Measurements from ENCODE around the gene ILRUN. TPM values are rescaled to one million over a fixed set of nuclear protein-coding genes. Genes with fewer than 3 reads are reported as not detected.

ILRUN gene
- total and polyA plus RNA-seq, 9 of the 15 experiments (the other 6 are each of a cell fraction or from before 2014, with no cell fraction given), result 24.9 to 78.9 (median 53.4) TPM

DNA sequence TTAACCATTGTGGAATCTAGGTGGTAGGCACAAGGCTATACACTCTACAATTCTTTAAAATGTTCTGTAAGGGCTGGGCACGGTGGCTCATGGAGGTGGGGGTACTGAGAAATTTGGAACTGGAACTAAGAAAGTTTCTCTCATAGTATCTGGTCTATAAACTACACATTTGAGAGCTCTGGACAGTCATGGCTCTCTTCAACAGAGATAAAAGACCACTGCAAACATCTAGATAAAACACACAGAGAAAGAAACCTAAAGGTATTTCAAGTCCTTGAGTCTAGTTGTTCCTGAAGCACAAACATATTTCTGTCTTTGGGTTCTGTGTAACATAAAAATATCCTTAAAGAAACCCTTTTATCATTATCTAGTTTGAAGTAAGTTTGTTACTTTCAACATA, 35.2 kb downstream of the ILRUN start (continued):
- TF ChIP-seq, protein P1, sequence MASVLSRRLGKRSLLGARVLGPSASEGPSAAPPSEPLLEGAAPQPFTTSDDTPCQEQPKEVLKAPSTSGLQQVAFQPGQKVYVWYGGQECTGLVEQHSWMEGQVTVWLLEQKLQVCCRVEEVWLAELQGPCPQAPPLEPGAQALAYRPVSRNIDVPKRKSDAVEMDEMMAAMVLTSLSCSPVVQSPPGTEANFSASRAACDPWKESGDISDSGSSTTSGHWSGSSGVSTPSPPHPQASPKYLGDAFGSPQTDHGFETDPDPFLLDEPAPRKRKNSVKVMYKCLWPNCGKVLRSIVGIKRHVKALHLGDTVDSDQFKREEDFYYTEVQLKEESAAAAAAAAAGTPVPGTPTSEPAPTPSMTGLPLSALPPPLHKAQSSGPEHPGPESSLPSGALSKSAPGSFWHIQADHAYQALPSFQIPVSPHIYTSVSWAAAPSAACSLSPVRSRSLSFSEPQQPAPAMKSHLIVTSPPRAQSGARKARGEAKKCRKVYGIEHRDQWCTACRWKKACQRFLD (CRISPR knock-in tag; IDR thresholded peaks at IDR 0.05), result peak; percentile 40; the same call in 1 of the 2 replicates
- no peak for TF ChIP-seq ZNF184 (CRISPR knock-in tag; IDR thresholded peaks at IDR 0.05)

DNA sequence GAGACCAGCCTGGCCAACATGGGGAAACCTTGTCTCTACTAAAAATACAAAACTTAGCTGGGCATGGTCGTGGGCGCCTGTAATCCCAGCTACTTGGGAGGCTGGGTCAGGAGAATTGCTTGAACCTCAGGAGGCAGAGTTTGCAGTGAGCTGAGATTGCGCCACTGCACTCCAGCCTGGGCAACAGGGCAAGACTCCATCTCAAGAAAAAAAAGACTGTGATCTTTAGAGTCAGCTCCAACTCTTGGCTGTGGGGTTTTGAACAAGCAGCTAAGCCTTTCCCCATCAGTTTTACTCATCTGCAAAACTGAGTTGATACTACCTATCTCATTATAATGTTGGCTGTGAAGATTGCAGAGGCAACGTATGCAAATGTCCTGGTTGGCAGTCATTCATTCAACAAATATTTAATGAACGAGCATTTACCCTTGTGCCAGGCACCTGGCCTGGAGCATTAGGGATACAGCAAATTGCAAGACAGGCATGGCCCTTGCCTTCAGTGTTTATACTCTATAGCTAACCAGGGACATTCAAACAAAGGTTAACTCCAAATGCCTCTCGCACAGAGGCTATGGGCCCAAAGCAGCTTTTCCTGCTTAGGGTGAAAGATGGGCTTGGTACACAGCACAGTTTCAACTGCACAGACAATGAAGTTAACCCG, 37.8 kb downstream of the ILRUN start:
- POLR2A ChIA-PET, result interaction anchor here (0.5 to 2.4 kb wide), 5 partner anchors 16 to 144 kb away, joined by 3 to 5 read pairs (median 4); partner anchors contain the start of gene ILRUN
- Histone ChIP-seq H3K79me2 (ENCODE audit: control insufficient read depth, insufficient read depth, low read length) (peaks cover 96% of the 10 kb centered on the region), H3K9me3 (replicated peaks; ENCODE audit: control insufficient read depth, insufficient read depth, low read depth, low read length) (no peaks in the 10 kb centered on the region), H4K20me1 (replicated peaks; ENCODE audit: control insufficient read depth, insufficient read depth, low read length) (no peaks in the 10 kb centered on the region), H3K4me1 (replicated peaks in 1 of 2; ENCODE audit: control insufficient read depth in 2 of 2, insufficient read depth in 2 of 2, low read length in 2 of 2) (peaks cover 44 to 63% of the 10 kb centered on the region in 2 experiments), H3K27ac (ENCODE audit: extremely low read depth, low read depth, low read length) (peak overlapping the region; percentile 88), H3K4me3 (no peak overlapping the region), H3K9me1 (ENCODE audit: control insufficient read depth, insufficient read depth, low read length) (no peaks in the 10 kb centered on the region), H3K9ac (ENCODE audit: insufficient read depth in 1 of 2, low read depth in 2 of 2, low read length in 2 of 2) (peak overlapping the region in 1 of 2 experiments; percentile 13; a peak in 1 of 4 replicates), H3K36me3 (ENCODE audit: control insufficient read depth, insufficient read depth, low read length) (peaks cover 15% of the 10 kb centered on the region), H2AFZ (ENCODE audit: low read depth, low read length) (no peak overlapping the region), H3K4me2 (ENCODE audit: insufficient read depth, low read length) (no peak overlapping the region), H3K27me3 (ENCODE audit: control insufficient read depth in 2 of 2, insufficient read depth in 2 of 2, low read length in 2 of 2) (no peaks in the 10 kb centered on the region)
- no TSS peak for BruUV-seq (replicated peaks)
- WGBS (ENCODE audit: insufficient coverage, low coverage, missing lambda C conversion rate), result 81% methylated on average over 7 of the region's 7 CpGs
- CTCF ChIA-PET (ENCODE audit: low intra/inter-chr PET ratio), result interaction anchor here (0.7 kb wide), 1 partner anchor 16 kb away, joined by 3 read pairs; no protein-coding TSS in a partner anchor
- DNase-seq (ENCODE audit: extremely low read depth in 1 of 4, low spot score in 3 of 4) (no peak), ATAC-seq (no peak), FAIRE-seq (no peak)
- in situ Hi-C loops (cut with MboI) (no loop called here), intact Hi-C loops (cut with micrococcal nuclease) (loop anchor here (5.0 kb wide), 1 partner anchor 134 kb away; the partner anchor contains the start of gene BLTP3A)
- TF ChIP-seq ZBTB1 (CRISPR knock-in tag; IDR thresholded peaks at IDR 0.05; ENCODE audit: borderline replicate concordance, low read depth) (0 out of 2 replicates have a peak, but pooled peaks have one; percentile 29), KHSRP (IDR thresholded peaks at IDR 0.05) (no peak), RBBP5 (IDR thresholded peaks at IDR 0.05; ENCODE audit: borderline replicate concordance, insufficient read depth, low read length, poor library complexity, severe bottlenecking) (no peak), SMAD4 (CRISPR knock-in tag; conservative IDR thresholded peaks at IDR 0.05) (0 out of 2 replicates have a peak, but pooled peaks have one; percentile 15), RBM25 (IDR thresholded peaks at IDR 0.05; ENCODE audit: low read depth, low read length, severe bottlenecking) (no peak), RCOR1 (IDR thresholded peaks at IDR 0.05; ENCODE audit: borderline replicate concordance in 1 of 2, low read depth in 2 of 2, low read length in 2 of 2) (no peak), JUND (IDR thresholded peaks at IDR 0.05; ENCODE audit: borderline replicate concordance, low read depth, low read length) (no peak), JUND (tag; IDR thresholded peaks at IDR 0.05; ENCODE audit: borderline replicate concordance, low read depth, low read length) (no peak), GABPA (tag; conservative IDR thresholded peaks at IDR 0.05; ENCODE audit: low read depth) (no peak), CEBPB (tag; IDR thresholded peaks at IDR 0.05) (peak; percentile 73), ZNF699 (CRISPR knock-in tag; IDR thresholded peaks at IDR 0.05; ENCODE audit: insufficient replicate concordance) (no peak)
- TF ChIP-seq, protein P2, sequence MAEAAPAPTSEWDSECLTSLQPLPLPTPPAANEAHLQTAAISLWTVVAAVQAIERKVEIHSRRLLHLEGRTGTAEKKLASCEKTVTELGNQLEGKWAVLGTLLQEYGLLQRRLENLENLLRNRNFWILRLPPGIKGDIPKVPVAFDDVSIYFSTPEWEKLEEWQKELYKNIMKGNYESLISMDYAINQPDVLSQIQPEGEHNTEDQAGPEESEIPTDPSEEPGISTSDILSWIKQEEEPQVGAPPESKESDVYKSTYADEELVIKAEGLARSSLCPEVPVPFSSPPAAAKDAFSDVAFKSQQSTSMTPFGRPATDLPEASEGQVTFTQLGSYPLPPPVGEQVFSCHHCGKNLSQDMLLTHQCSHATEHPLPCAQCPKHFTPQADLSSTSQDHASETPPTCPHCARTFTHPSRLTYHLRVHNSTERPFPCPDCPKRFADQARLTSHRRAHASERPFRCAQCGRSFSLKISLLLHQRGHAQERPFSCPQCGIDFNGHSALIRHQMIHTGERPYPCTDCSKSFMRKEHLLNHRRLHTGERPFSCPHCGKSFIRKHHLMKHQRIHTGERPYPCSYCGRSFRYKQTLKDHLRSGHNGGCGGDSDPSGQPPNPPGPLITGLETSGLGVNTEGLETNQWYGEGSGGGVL (CRISPR knock-in tag; IDR thresholded peaks at IDR 0.05), result no peak

All from K562 (cell line).